Neutrophil (primary cell): ENCODE data around the gene WLS.
"Not testable (repeated sequence)": the region's sequence is repeated elsewhere in the genome, so short reads cannot be mapped to it uniquely, and the experiment has no call there.

Experiments
- H3K27ac ChIP-seq: fragments of 200-600 bp; sonication (generic); 2 replicates; pipeline ENCODE4 v1.5.1; 2016; ENCODE audit warnings: mild to moderate bottlenecking, moderate library complexity
- H3K27me3 ChIP-seq: fragments of 200-600 bp; sonication (generic); 2 replicates; pipeline ENCODE4 v1.6.0; 2016; ENCODE audit warnings: mild to moderate bottlenecking
- H3K36me3 ChIP-seq: fragments of 200-600 bp; sonication (generic); 2 replicates; pipeline ENCODE4 v1.5.1; 2017
- H3K4me1 ChIP-seq, 2 experiments: fragments of 200-600 bp in 1 of 2; sonication (generic) in 1 of 2; 1 replicate in 1 of 2; 2 replicates in 1 of 2; pipeline versions ENCODE4 v1.5.1 to v1.6.1; 2013 to 2016; ENCODE audit warnings: low read depth in 1 of 2, low read length in 1 of 2, mild to moderate bottlenecking in 1 of 2, moderate library complexity in 1 of 2; ENCODE audit not compliant: control insufficient read depth in 1 of 2, insufficient read depth in 1 of 2
- H3K4me3 ChIP-seq, 2 experiments: fragments of 200-600 bp in 1 of 2; sonication (generic) in 1 of 2; 1 replicate in 1 of 2; 2 replicates in 1 of 2; pipeline ENCODE4 v1.5.1; 2013 to 2016; ENCODE audit warnings: low read depth in 1 of 2, low read length in 1 of 2, mild to moderate bottlenecking in 1 of 2, moderate library complexity in 1 of 2
- H3K9me3 ChIP-seq: fragments of 200-600 bp; sonication (generic); 2 replicates; pipeline ENCODE4 v1.5.1; 2016
- TF ChIP-seq, protein P1 (sequence below): fragments of 200-600 bp; sonication (generic); IDR thresholded peaks from 2 replicates; pipeline ENCODE4 v1.5.1; 2016; ENCODE audit warnings: antibody characterized with exemption

WLS gene

DNA sequence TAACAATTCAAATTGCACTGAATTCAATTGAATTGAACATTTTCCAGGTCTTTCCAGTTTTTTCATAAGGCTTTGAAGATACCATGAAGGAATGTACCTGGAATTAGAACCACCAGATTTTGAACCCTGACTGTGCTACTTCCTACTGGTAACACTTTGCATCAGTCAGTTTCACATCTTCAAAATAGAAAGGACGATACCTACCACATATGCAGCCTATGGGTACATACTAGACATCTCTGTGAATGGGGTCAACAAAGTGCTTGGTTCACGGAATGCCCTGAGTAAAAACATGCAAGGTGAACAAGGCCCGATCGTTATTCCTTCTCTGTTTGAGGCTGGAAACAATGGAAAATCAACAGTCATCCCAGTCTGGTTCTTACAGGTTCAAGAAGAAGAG, 41.2 kb upstream of the WLS start:
- Histone ChIP-seq H3K27ac (no peak overlapping the region), H3K4me3 (no peak overlapping the region), H3K9me3 (no peaks in the 10 kb centered on the region), H3K4me1 (peaks cover 31 to 41% of the 10 kb centered on the region in 2 experiments), H3K36me3 (no peaks in the 10 kb centered on the region), H3K27me3 (no peaks in the 10 kb centered on the region)
- TF ChIP-seq, protein P1, sequence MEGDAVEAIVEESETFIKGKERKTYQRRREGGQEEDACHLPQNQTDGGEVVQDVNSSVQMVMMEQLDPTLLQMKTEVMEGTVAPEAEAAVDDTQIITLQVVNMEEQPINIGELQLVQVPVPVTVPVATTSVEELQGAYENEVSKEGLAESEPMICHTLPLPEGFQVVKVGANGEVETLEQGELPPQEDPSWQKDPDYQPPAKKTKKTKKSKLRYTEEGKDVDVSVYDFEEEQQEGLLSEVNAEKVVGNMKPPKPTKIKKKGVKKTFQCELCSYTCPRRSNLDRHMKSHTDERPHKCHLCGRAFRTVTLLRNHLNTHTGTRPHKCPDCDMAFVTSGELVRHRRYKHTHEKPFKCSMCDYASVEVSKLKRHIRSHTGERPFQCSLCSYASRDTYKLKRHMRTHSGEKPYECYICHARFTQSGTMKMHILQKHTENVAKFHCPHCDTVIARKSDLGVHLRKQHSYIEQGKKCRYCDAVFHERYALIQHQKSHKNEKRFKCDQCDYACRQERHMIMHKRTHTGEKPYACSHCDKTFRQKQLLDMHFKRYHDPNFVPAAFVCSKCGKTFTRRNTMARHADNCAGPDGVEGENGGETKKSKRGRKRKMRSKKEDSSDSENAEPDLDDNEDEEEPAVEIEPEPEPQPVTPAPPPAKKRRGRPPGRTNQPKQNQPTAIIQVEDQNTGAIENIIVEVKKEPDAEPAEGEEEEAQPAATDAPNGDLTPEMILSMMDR = no peak

DNA sequence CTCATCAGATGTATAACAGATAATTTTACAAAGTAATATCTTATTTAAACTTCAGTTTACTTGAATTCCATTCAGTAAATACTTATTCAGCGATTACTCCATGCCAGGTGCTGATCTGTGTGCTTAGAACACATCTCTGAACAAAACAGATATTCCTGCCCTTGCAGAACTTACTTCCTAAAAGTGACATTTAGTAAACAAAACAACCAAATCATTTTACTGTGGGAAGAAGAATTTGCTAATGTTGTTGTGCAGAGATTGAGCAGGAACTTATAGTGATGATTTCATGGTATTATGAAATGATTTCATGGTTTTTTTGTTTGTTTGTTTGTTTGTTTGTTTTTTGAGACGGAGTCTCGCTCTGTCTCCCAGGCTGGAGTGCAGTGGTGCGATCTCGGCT, 39.3 kb upstream of the WLS start:
- H3K27me3 ChIP-seq = no peaks in the 10 kb centered on the region
- H3K27ac ChIP-seq = peak overlapping the region; percentile 79
- no peak overlapping the region for H3K4me3 ChIP-seq
- TF ChIP-seq, protein P1 = no peak
- no peaks in the 10 kb centered on the region for H3K9me3 ChIP-seq
- no peaks in the 10 kb centered on the region for H3K36me3 ChIP-seq
- peaks cover 31 to 43% of the 10 kb centered on the region in 2 experiments for H3K4me1 ChIP-seq

DNA sequence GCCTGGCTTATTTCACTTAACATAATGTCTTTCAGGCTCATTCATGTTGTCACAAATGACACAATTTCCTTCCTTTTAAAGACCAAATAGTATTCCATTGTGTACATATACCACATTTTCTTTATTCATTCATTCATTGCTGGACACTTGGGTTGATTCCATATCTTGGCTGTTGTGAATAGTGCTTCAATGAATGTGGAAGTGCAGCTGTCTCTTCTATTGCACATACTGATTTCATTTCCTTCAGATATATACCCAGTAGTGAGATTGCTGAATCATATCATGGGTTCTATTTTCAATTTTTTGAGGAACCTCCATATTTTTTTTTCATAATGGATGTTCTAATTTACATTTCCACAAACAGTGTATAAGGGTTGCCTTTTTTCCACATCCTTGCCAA, 38.6 kb upstream of the WLS start:
- H3K4me1 ChIP-seq = peaks cover 31 to 43% of the 10 kb centered on the region in 2 experiments
- H3K9me3 ChIP-seq = no peaks in the 10 kb centered on the region
- peak overlapping the region; percentile 79 for H3K27ac ChIP-seq
- TF ChIP-seq, protein P1 = no peak
- H3K27me3 ChIP-seq = no peaks in the 10 kb centered on the region
- no peak overlapping the region for H3K4me3 ChIP-seq
- H3K36me3 ChIP-seq = no peaks in the 10 kb centered on the region

DNA sequence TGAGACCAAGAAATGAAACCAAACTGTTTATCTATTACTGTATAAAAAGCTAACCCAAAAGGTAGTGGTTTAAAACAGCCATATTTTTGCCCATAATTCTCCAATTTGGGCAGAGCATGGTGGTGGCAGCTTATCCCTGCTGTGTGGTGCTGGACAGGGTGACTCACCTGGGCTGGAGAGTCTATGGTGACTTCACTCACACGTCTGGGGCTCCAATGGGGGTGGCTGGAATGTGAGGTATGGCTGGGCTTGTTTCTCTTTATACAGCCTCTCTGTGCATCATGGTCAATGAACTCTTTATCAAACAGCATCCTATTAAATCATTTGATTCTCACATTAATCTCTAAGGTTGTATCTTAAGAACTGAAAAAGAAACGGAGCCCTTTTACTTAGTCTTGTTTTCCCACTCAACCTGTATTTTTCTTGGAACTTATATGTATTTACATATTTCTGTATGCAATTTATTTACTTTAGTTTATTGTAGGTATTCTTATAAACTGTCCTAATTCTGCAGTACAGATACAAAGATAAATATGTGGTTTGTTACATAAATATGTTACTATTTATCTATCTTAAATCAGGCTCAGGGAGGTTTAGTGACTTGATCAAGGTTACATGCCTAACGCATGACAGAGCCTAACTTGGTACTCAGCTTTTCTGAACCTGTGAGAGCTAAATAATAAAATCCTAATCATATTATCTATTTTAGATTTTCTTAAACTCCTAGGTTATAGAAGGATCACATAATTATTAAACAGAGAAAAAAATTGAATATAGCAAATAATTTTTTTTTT, 37.5 kb upstream of the WLS start:
- H3K27me3 ChIP-seq = no peaks in the 10 kb centered on the region
- H3K36me3 ChIP-seq = no peaks in the 10 kb centered on the region
- TF ChIP-seq, protein P1 = no peak
- H3K27ac ChIP-seq = peak overlapping the region; percentile 79
- H3K4me3 ChIP-seq = no peak overlapping the region
- peaks cover 35 to 46% of the 10 kb centered on the region in 2 experiments for H3K4me1 ChIP-seq
- no peaks in the 10 kb centered on the region for H3K9me3 ChIP-seq

DNA sequence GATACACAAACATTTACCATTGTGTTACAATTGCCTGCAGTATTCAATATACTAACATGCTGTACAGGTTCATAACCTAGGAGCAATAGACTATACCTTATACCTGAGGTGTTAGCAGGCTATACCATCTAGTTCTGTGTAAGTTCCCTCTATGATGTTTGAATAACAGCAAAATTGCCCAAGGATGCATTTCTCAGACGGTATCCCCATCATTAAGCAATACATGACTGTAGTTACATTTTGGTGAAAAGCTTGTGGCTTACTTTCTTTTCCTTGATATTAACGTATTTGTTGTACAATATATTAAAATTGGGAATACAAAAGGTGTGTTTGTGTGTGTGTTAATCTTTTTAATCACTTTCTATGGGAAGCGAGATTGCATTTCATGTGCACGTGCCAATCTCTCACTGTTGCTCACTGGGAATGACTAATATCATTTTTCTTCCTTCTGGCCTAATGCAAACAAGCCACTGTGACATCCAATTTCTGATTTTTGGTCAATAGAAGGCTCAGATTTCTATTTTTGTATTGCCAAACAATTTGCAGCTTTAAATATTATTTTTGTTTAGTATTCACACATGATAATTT, 36.7 kb upstream of the WLS start:
- TF ChIP-seq, protein P1 = no peak
- H3K27ac ChIP-seq = peak overlapping the region; percentile 79
- H3K27me3 ChIP-seq = no peaks in the 10 kb centered on the region
- no peaks in the 10 kb centered on the region for H3K36me3 ChIP-seq
- peaks cover 35 to 47% of the 10 kb centered on the region in 2 experiments for H3K4me1 ChIP-seq
- H3K9me3 ChIP-seq = no peaks in the 10 kb centered on the region
- no peak overlapping the region for H3K4me3 ChIP-seq

DNA sequence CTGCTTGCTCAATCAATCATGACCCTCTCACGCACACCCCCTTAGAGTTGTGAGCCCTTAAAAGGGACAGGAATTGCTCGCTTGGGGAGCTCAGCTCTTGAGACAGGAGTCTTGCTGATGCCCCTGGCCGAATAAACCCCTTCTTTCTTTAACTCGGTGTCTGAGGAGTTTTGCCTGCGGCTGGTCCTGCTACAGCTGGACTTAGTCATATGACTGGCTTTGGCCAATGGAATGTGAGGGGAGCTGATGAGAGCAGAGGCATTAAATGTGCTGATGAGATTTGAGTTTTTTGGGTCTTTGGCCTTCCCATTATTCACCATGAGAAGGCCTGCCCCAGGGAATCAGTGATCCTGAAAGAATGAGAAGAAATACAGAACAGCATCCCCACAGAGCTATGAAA, 24.5 kb upstream of the WLS start:
- Histone ChIP-seq H3K27ac (peak overlapping the region; percentile 73), H3K4me1 (peaks cover 47 to 51% of the 10 kb centered on the region in 2 experiments)
- H3K36me3 ChIP-seq, H3K9me3 ChIP-seq, H3K27me3 ChIP-seq, H3K4me3 ChIP-seq: not testable (repeated sequence)
